WTC11 (cell line): Measurements from ENCODE around the gene MBIP. TPM values are rescaled to one million over a fixed set of nuclear protein-coding genes. Genes with fewer than 3 reads are reported as not detected.

Experiments used
- ATAC-seq: fragments of 200-7000 bp; cut with Tn5 transposase; 2 replicates; pipeline ENCODE4 v1.10.0; 2021; ENCODE audit warnings: mild to moderate bottlenecking, moderate library complexity
- Bru-seq: library from RNA; stranded (reverse); fragments of 400-500 nt; gene quantifications from one replicate; lab custom pipeline; 2021; lab: Mats Ljungman, UMichigan
- CTCF ChIA-PET: fragments of 300-600 bp; sonication (Branson Sonifier 250); formaldehyde crosslinking; loops from one replicate; lab custom pipeline; 2021; ENCODE audit warnings: antibody characterized with exemption; lab: Charles Lee
- POLR2A ChIA-PET: fragments of 350-600 bp; sonication (Branson Sonifier 250); formaldehyde crosslinking; loops from one replicate; lab custom pipeline; 2021; ENCODE audit warnings: antibody characterized with exemption; lab: Charles Lee
- DNase-seq: peaks from one replicate; pipeline ENCODE4 v3.0.0; 2021; ENCODE audit warnings: low spot score
- H3K27ac Mint-ChIP-seq: 2 replicates; pipeline ENCODE4 v1.8.0; 2021; ENCODE audit warnings: mixed read lengths
- H3K27me3 Mint-ChIP-seq: 2 replicates; pipeline ENCODE4 v1.8.0; 2021; ENCODE audit warnings: low read depth, mild to moderate bottlenecking, moderate library complexity, mixed read lengths
- H3K36me3 Mint-ChIP-seq: 2 replicates; pipeline ENCODE4 v1.8.0; 2021; ENCODE audit warnings: mixed read lengths
- H3K4me1 Mint-ChIP-seq: 2 replicates; pipeline ENCODE4 v1.8.0; 2022; ENCODE audit warnings: mixed read lengths
- H3K4me3 Mint-ChIP-seq: 2 replicates; pipeline ENCODE4 v1.8.0; 2021; ENCODE audit warnings: mild to moderate bottlenecking, moderate library complexity, mixed read lengths
- H3K9me3 Mint-ChIP-seq: 2 replicates; pipeline ENCODE4 v1.8.0; 2021; ENCODE audit warnings: mixed read lengths
- CBFB ChIP-seq: sonication (generic); formaldehyde crosslinking; IDR thresholded peaks from 2 replicates; pipeline ENCODE4 v1.8.1; 2022; ENCODE audit warnings: mild to moderate bottlenecking, low read depth, missing genetic modification reagents
- CREM ChIP-seq: sonication (generic); formaldehyde crosslinking; IDR thresholded peaks from 2 replicates; pipeline ENCODE4 v1.8.1; 2022; ENCODE audit warnings: mild to moderate bottlenecking, missing genetic modification reagents, moderate library complexity
- FOXK1 ChIP-seq: sonication (generic); formaldehyde crosslinking; IDR thresholded peaks from 2 replicates; pipeline ENCODE4 v1.8.0; 2022; ENCODE audit warnings: mild to moderate bottlenecking, moderate library complexity, missing genetic modification reagents
- FOXP1 ChIP-seq: sonication (generic); formaldehyde crosslinking; IDR thresholded peaks from 2 replicates; pipeline ENCODE4 v1.8.0; 2022; ENCODE audit warnings: missing genetic modification reagents, mild to moderate bottlenecking, moderate library complexity, borderline replicate concordance
- GABPB1 ChIP-seq: sonication (generic); formaldehyde crosslinking; IDR thresholded peaks from 2 replicates; pipeline ENCODE4 v1.8.1; 2023; ENCODE audit warnings: mild to moderate bottlenecking, missing genetic modification reagents
- NFYB ChIP-seq: sonication (generic); formaldehyde crosslinking; conservative IDR thresholded peaks from 2 replicates; pipeline ENCODE4 v1.8.0; 2022; ENCODE audit warnings: low read depth, missing genetic modification reagents
- OVOL2 ChIP-seq: fragments of 250-450 bp; sonication (Bioruptor Pico); IDR thresholded peaks from 2 replicates; pipeline ENCODE4 v1.9.0; 2021; ENCODE audit warnings: mild to moderate bottlenecking, borderline replicate concordance
- SMAD4 ChIP-seq: sonication (generic); formaldehyde crosslinking; IDR thresholded peaks from 2 replicates; pipeline ENCODE4 v1.8.0; 2022; ENCODE audit warnings: mild to moderate bottlenecking, missing genetic modification reagents
- ZNF121 ChIP-seq: sonication (generic); formaldehyde crosslinking; IDR thresholded peaks from 2 replicates; pipeline ENCODE4 v1.8.0; 2023; ENCODE audit warnings: missing genetic modification reagents
- ZNF232 ChIP-seq: sonication (generic); formaldehyde crosslinking; IDR thresholded peaks from 2 replicates; pipeline ENCODE4 v1.8.0; 2022; ENCODE audit warnings: mild to moderate bottlenecking, missing genetic modification reagents
- long read RNA-seq, 3 experiments: library from RNA in 1 of 3; library from capped mRNA in 1 of 3; library from polyadenylated mRNA in 1 of 3; unstranded in 2 of 3; stranded (forward) in 1 of 3; transcript quantifications; one replicate each; pipeline ENCODE4 v2.0.0, GENCODE V29; 2021
- total RNA-seq: library from RNA; stranded (reverse); gene quantifications from 3 replicates; pipeline ENCODE4 v1.2.3, GENCODE V29; 2021
- TF ChIP-seq, protein P1 (sequence below): sonication (generic); formaldehyde crosslinking; IDR thresholded peaks from 2 replicates; pipeline ENCODE4 v1.8.1; 2023; ENCODE audit warnings: mild to moderate bottlenecking, moderate library complexity, missing genetic modification reagents
- TF ChIP-seq, protein P2 (sequence below): sonication (generic); formaldehyde crosslinking; IDR thresholded peaks from 2 replicates; pipeline ENCODE4 v1.8.0; 2022; ENCODE audit warnings: missing genetic modification reagents
- TF ChIP-seq, protein P3 (sequence below): sonication (generic); formaldehyde crosslinking; IDR thresholded peaks from 2 replicates; pipeline ENCODE4 v1.8.0; 2022; ENCODE audit warnings: mild to moderate bottlenecking, missing genetic modification reagents
- TF ChIP-seq, protein P4 (sequence below): sonication (generic); formaldehyde crosslinking; IDR thresholded peaks from 2 replicates; pipeline ENCODE4 v1.8.1; 2022; ENCODE audit warnings: low read depth, mild to moderate bottlenecking, moderate library complexity, missing genetic modification reagents, borderline replicate concordance

Gene MBIP, protein sequence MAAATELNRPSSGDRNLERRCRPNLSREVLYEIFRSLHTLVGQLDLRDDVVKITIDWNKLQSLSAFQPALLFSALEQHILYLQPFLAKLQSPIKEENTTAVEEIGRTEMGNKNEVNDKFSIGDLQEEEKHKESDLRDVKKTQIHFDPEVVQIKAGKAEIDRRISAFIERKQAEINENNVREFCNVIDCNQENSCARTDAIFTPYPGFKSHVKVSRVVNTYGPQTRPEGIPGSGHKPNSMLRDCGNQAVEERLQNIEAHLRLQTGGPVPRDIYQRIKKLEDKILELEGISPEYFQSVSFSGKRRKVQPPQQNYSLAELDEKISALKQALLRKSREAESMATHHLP
- total RNA-seq (18.1 to 19.5 TPM (median 18.4 TPM) in 3 replicates), Bru-seq, nascent RNA (percentile 95 among the genes with signal in this experiment)
- long read RNA-seq, experiment 1, transcript MBIP-201 (9 exons, 1,586 nt): minor isoform, 21 of 130 reads
- long read RNA-seq, experiment 1, transcript MBIP-203 (9 exons, 1,648 nt): major isoform, 84 of 130 reads
- long read RNA-seq, experiment 1, transcript MBIP-202 (8 exons, 1,449 nt): minor isoform, 5 of 130 reads
- long read RNA-seq, experiment 1, partial matches to known transcripts: 4 of 130 reads
- long read RNA-seq, experiment 1, other reads (novel, unspliced or antisense): 15 of 130 reads
- long read RNA-seq, experiment 2, transcript MBIP-203 (9 exons, 1,648 nt): major isoform, 11 of 28 reads
- long read RNA-seq, experiment 2, partial matches to known transcripts: 2 of 28 reads
- long read RNA-seq, experiment 2, other reads (novel, unspliced or antisense): 13 of 28 reads
- long read RNA-seq, experiment 3, transcript MBIP-203 (9 exons, 1,648 nt): major isoform, 100 of 140 reads
- long read RNA-seq, experiment 3, transcript MBIP-201 (9 exons, 1,586 nt): minor isoform, 18 of 140 reads
- long read RNA-seq, experiment 3, partial matches to known transcripts: 1 of 140 reads
- long read RNA-seq, experiment 3, other reads (novel, unspliced or antisense): 15 of 140 reads

DNA sequence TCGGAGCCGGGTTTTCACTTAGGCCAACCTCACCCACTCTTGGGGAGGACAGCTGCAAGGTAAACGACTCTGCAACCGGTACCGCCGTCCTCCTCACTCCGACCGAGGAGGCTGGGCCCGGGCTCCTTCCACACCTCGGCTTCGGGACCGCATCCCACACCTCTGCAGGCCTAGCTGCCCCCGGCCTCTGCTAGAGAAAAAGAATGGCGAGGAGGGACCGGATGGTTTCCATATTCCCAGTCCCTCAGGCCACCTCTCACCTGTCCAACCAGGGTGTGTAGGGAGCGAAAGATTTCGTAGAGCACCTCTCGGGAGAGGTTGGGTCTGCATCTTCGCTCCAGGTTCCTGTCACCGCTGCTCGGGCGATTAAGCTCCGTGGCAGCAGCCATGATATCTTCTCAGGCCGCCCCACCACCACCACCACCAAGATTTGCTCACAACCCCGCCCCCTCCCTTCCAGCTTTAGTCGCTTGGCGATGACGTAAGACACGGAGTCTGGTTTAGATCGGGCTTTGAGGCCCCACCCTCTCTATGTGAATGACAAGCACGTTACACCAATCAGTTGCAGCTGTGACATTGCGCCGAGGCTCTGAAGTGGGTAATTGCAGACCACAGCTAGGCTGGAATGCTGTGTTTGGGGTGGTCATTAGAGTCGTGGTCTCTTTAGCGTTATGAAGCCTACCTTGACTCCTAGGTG is at the start of gene MBIP:
MBIP (minus strand) TSS at position 438 of the 697 bp plus-strand sequence; CDS start at position 389, 49 bp downstream.
- Mint-ChIP-seq H3K27ac (peak within 1 kb of the TSS; percentile 97), H3K9me3 (peaks cover 3% of the 10 kb centered on the region), H3K4me1 (peaks cover 26% of the 10 kb centered on the region), H3K36me3 (no peaks in the 10 kb centered on the region), H3K4me3 (peak within 1 kb of the TSS; percentile 85), H3K27me3 (peaks cover 18% of the 10 kb centered on the region)
- peak; percentile 99 for ATAC-seq
- CTCF ChIA-PET: interaction anchor here (0.6 to 1.4 kb wide), 7 partner anchors 186 to 285 kb away, joined by 3 to 9 read pairs (median 4); no protein-coding TSS in a partner anchor
- TF ChIP-seq, protein P1, sequence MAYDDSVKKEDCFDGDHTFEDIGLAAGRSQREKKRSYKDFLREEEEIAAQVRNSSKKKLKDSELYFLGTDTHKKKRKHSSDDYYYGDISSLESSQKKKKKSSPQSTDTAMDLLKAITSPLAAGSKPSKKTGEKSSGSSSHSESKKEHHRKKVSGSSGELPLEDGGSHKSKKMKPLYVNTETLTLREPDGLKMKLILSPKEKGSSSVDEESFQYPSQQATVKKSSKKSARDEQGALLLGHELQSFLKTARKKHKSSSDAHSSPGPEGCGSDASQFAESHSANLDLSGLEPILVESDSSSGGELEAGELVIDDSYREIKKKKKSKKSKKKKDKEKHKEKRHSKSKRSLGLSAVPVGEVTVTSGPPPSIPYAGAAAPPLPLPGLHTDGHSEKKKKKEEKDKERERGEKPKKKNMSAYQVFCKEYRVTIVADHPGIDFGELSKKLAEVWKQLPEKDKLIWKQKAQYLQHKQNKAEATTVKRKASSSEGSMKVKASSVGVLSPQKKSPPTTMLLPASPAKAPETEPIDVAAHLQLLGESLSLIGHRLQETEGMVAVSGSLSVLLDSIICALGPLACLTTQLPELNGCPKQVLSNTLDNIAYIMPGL (CRISPR knock-in tag): no peak; the same call in 1 of the 2 replicates
- TF ChIP-seq CREM (CRISPR knock-in tag) (peak; percentile 93), NFYB (CRISPR knock-in tag) (peak; percentile 77), GABPB1 (peak; percentile 77), FOXP1 (CRISPR knock-in tag) (peak; percentile 58; the same call in 1 of the 2 replicates), SMAD4 (CRISPR knock-in tag) (no peak), FOXK1 (peak; percentile 54; the same call in 1 of the 2 replicates), ZNF121 (CRISPR knock-in tag) (no peak)
- TF ChIP-seq, protein P2, sequence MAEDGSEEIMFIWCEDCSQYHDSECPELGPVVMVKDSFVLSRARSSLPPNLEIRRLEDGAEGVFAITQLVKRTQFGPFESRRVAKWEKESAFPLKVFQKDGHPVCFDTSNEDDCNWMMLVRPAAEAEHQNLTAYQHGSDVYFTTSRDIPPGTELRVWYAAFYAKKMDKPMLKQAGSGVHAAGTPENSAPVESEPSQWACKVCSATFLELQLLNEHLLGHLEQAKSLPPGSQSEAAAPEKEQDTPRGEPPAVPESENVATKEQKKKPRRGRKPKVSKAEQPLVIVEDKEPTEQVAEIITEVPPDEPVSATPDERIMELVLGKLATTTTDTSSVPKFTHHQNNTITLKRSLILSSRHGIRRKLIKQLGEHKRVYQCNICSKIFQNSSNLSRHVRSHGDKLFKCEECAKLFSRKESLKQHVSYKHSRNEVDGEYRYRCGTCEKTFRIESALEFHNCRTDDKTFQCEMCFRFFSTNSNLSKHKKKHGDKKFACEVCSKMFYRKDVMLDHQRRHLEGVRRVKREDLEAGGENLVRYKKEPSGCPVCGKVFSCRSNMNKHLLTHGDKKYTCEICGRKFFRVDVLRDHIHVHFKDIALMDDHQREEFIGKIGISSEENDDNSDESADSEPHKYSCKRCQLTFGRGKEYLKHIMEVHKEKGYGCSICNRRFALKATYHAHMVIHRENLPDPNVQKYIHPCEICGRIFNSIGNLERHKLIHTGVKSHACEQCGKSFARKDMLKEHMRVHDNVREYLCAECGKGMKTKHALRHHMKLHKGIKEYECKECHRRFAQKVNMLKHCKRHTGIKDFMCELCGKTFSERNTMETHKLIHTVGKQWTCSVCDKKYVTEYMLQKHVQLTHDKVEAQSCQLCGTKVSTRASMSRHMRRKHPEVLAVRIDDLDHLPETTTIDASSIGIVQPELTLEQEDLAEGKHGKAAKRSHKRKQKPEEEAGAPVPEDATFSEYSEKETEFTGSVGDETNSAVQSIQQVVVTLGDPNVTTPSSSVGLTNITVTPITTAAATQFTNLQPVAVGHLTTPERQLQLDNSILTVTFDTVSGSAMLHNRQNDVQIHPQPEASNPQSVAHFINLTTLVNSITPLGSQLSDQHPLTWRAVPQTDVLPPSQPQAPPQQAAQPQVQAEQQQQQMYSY (CRISPR knock-in tag): peak; percentile 87
- DNase-seq: peak; percentile 89
- POLR2A ChIA-PET: interaction anchor here (0.6 to 1.0 kb wide), 5 partner anchors 25 to 120 kb away, joined by 3 to 4 read pairs (median 3); no protein-coding TSS in a partner anchor

DNA sequence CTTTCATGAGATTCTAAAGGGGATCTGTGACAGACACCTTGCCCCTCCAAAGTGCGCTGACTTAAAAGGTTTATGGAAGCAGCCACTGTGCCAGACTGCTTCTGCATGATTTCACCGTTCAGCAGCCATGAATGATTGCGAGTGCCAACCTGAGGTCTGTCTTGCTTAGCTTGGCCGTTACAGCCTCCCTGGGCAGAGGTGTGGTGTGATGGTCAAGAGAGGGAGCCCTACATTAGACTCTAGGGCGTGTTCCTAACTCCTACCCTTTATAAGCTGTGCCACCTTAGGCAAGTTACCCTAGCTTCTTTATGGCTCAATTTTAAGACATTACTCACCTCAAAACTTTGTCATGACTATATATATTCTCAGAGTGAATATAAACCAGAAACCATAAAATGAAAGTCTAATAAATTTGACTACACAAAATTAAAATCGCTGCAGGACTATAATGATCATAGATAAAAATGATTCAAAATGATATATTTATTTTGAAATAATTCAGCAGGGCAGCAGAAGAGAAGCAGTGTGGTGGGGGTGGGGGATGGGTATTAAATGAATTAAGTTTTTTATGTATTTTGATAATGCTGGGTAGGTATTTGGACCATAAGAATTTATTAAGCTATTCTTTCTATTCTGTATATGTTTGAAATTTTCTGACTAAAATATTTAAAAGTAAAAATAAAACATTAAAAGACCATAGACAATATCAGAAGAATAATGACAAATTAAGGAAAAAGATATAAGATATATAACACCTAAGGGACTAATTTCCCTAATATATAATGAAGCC is 47.7 kb upstream of the MBIP start:
- ATAC-seq: peak; percentile 38; the same call in 1 of the 2 replicates
- TF ChIP-seq, protein P3, sequence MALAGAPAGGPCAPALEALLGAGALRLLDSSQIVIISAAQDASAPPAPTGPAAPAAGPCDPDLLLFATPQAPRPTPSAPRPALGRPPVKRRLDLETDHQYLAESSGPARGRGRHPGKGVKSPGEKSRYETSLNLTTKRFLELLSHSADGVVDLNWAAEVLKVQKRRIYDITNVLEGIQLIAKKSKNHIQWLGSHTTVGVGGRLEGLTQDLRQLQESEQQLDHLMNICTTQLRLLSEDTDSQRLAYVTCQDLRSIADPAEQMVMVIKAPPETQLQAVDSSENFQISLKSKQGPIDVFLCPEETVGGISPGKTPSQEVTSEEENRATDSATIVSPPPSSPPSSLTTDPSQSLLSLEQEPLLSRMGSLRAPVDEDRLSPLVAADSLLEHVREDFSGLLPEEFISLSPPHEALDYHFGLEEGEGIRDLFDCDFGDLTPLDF (CRISPR knock-in tag): no peak
- TF ChIP-seq CBFB (CRISPR knock-in tag) (no peak), OVOL2 (CRISPR knock-in tag) (no peak), ZNF232 (CRISPR knock-in tag) (no peak)
- TF ChIP-seq, protein P4, sequence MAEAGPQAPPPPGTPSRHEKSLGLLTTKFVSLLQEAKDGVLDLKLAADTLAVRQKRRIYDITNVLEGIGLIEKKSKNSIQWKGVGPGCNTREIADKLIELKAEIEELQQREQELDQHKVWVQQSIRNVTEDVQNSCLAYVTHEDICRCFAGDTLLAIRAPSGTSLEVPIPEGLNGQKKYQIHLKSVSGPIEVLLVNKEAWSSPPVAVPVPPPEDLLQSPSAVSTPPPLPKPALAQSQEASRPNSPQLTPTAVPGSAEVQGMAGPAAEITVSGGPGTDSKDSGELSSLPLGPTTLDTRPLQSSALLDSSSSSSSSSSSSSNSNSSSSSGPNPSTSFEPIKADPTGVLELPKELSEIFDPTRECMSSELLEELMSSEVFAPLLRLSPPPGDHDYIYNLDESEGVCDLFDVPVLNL: no peak
- Mint-ChIP-seq H3K27me3 (peaks cover 11% of the 10 kb centered on the region), H3K27ac (no peak overlapping the region), H3K36me3 (no peaks in the 10 kb centered on the region), H3K4me3 (no peak overlapping the region), H3K4me1 (no peaks in the 10 kb centered on the region), H3K9me3 (no peaks in the 10 kb centered on the region)
- POLR2A ChIA-PET: interaction anchor here (0.6 kb wide), 1 partner anchor 48 kb away, joined by 3 read pairs; no protein-coding TSS in a partner anchor
- DNase-seq: no peak
- CTCF ChIA-PET: interaction anchor here (1.5 kb wide), 1 partner anchor 298 kb away, joined by 4 read pairs; no protein-coding TSS in a partner anchor
